ENCODE data around the gene HDAC10.

The HDAC10 gene

GRCh38 chr22:50271519-50271970 is 20.5 kb upstream of the HDAC10 start:
- in situ Hi-C loops (cut with MboI; ENCODE audit: low sequenced_read_pairs) = no loop called here

- in situ Hi-C loops (cut with MboI; ENCODE audit: low sequenced_read_pairs) = no loop called here
Measured at GRCh38 chr22:50270666-50271394, 19.8 kb upstream of the HDAC10 start.

GRCh38 chr22:50269970-50270665 is 19.1 kb upstream of the HDAC10 start, which contains the start of gene MAPK11:
Gene MAPK11 (minus strand): TSS chr22:50270380. CDS start chr22:50270292, 88 bp downstream.
- in situ Hi-C loops (cut with MboI; ENCODE audit: low sequenced_read_pairs) = no loop called here

- in situ Hi-C loops (cut with MboI; ENCODE audit: low sequenced_read_pairs) = no loop called here
Measured at GRCh38 chr22:50269573-50269969, 18.5 kb upstream of the HDAC10 start.

DNA sequence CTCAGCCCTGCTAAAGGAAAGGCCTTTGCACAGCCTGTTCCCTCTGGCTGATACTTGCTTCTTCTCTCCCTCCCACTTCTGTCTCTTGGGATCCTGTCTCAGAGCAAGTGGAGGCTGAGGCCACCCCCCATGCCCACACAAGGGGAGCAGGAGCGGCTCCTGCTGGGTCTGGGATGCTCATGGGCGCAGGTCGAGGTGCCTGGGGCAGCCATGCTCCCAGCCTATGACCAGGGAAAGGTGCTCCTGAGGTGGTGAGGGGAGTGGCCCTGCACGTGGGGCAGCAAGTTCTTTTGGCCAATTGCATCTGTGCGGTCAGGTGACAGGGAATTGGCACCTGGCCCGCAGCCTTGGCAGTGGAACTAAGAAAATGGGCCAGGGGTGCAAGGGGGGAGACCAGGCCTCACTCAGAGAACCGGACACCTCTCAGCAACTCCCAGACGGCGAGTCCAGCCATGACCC is 17.6 kb upstream of the HDAC10 start:
- in situ Hi-C loops (cut with MboI; ENCODE audit: low sequenced_read_pairs) = no loop called here

DNA sequence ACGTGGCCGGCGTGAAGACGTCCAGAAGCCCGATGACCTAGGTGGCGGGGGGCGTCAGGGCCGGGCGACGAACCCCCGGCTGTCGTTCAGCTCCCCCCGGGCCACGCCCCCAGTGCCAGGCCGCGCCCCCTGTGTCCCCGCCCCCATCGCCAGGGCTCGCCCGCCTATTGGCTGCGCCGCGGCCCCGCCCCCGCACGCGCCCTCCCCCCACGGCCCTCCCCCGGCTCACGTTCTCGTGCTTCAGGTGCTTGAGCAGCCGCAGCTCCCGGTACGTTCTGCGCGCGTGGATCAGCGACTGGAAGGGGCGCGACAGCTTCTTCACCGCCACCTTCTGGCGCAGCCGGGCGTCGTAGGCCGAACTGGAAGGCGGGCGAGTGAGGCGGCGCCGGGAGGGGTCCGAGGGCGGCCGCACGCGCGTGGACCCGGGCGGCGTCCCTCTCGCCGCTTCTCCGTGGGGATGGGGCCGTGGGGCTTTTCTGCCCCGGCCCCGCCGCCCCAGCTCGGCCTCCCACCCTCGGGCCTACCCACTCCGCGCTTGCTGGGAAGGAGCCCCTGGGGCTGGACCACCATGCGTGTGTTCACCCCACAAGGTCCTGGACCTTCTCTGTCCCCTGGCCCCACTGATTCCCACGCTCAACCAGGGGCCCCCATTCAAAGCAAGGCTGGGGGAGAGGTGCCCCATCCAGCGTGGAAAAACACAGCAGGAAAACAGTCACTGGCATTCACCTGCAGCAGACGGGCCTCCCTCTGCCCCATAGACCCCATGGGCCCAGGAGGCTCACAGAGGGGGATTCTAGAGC is 16.7 kb upstream of the HDAC10 start:
- in situ Hi-C loops (cut with MboI; ENCODE audit: low sequenced_read_pairs) = no loop called here

DNA sequence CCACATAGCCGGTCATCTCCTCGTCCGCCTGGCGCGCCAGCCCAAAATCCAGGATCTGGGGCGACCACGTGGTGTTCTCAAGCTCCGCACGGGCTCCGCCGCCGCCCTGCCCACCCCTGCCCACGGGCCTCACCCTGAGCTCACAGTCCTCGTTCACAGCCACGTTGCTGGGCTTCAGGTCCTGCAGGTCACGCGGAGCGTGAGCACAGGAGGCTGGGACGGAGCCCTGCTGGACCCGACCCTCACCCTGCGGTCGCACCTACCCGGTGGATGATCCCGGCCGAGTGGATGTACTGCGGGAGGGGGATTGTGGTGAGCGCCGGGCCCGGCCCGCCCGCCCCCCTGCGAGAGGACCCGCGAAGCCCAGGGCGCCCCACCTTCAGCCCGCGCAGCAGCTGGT is 15.9 kb upstream of the HDAC10 start:
- in situ Hi-C loops (cut with MboI; ENCODE audit: low sequenced_read_pairs) = no loop called here

- in situ Hi-C loops (cut with MboI; ENCODE audit: low sequenced_read_pairs) = no loop called here
Measured at GRCh38 chr22:50264946-50265669, 14.0 kb upstream of the HDAC10 start.

DNA sequence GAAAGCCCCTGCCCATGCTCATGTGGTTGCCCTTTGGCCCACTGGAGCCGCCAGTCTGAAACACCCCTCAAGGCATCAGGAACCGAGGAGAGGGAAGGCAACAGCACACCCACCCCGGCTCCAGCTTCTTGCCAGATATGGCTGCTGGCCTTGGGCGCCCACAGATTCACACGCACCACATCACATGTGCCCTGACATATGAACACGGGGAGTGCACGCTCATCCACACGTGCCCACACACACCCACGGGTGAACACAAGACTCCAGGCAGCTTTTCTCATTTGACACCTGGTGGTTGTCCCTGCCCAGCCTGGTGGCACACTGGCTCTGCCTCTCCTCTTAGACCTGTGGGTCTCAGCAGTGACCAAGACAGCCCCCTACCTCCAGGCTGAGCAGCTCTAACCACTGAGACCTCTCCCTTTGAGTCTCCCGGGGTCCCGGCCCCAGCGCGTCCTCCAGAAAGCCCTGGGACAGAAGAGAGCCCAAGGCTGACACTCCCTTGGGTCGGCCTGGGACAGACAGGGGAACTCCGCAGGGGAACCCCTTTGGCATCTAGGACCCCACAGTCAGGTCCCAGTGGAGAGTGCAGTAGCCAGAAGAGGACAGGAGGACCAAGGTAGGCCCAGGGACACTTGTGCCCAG is 13.2 kb upstream of the HDAC10 start:
- in situ Hi-C loops (cut with MboI; ENCODE audit: low sequenced_read_pairs) = no loop called here

DNA sequence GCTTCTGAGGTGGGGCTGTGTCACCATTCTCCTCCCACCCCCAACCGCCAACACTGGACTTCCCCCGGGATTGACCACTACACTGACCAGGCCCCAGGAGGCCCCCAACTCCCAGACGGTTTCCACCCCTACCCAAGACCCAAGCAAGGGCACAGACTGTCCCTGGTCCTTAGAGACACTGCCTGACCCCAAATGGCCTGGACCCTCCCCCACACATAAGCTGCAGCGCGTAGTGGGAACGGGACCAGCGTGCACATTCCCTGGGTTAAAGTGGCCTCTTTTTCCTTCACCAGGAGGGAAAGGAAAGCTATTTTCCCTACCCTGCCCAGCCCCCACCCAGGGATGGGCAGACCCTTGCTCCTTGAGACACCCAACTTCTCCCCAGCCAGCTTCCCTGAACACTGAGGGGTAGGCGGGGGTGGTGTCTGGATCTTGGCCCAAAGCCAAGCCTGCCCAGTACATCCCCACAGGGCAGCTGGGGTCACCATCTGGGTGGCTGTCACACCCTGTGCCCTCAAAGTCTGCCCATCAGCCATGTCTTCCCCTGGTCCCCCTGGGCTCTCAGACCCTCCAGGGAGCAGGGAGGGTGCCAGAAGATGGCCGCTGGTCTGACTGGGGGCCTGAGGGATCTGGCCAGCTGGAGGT is 12.0 kb upstream of the HDAC10 start:
- in situ Hi-C loops (cut with MboI; ENCODE audit: low sequenced_read_pairs) = no loop called here

DNA sequence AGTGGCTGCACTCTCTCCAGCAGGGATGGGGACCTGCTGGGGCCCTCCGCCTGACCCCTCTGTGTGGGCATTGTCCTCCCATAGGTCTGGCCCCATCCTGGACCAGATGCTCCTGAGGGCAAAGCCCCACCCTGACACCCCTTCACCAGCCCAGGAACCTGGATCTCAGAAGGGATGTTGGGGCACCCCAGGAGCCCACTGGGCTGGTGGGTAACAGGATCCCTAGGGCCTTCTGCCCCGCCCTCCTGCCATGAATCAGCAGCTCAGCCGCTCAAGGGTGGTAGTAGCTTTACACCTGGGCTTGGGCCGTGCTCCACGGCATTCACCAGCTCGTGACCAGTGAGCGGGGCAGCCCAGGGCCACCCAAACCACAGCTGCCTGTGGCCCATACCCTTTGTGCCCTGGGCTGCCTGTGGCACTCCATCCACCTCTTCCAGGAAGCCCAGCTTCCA is 11.4 kb upstream of the HDAC10 start:
- in situ Hi-C loops (cut with MboI; ENCODE audit: low sequenced_read_pairs) = no loop called here

GRCh38 chr22:50261615-50262459 is 10.8 kb upstream of the HDAC10 start, which contains the start of gene MAPK12:
Gene MAPK12 (minus strand): TSS chr22:50261683. CDS start chr22:50261509, 174 bp downstream.
- in situ Hi-C loops (cut with MboI; ENCODE audit: low sequenced_read_pairs) = no loop called here

- in situ Hi-C loops (cut with MboI; ENCODE audit: low sequenced_read_pairs) = no loop called here
Measured at GRCh38 chr22:50260801-50261614, 9.9 kb upstream of the HDAC10 start.

GRCh38 chr22:50260434-50260800 is 9.4 kb upstream of the HDAC10 start:
- in situ Hi-C loops (cut with MboI; ENCODE audit: low sequenced_read_pairs) = no loop called here

DNA sequence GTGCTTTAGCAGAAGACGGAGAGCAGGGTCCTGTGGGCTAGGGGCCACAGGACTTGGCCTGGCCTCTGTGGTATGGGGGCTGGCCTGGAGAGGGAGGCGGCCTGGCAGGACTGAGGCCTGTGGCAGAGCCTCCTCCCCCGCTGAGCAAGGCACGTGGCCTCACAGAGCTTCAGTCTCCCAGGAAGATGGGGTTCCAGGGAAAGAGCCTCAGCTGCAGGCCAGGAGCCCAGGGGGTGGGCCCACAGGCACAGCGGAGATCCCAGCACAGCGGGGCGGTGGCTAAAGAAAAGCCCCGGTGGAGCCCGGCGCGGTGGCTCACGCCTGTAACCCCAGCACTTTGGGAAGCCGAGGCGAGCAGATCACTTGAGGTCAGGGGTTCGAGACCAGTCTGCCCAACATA is 8.2 kb upstream of the HDAC10 start:
- in situ Hi-C loops (cut with MboI; ENCODE audit: low sequenced_read_pairs) = loop anchor here (10.0 kb wide), 1 partner anchor 235 kb away; no protein-coding TSS in a partner anchor

- in situ Hi-C loops (cut with MboI; ENCODE audit: low sequenced_read_pairs) = loop anchor here (10.0 kb wide), 1 partner anchor 236 kb away; no protein-coding TSS in a partner anchor
Measured at GRCh38 chr22:50258361-50259292, 7.6 kb upstream of the HDAC10 start.
